SK-N-SH (cell line): ENCODE measurements around the gene AKAP11.

ENCODE experiments used
- ELF1 ChIP-seq: IDR thresholded peaks from 2 replicates; pipeline ENCODE4 v1.4.0; 2012
- POLR2AphosphoS5 ChIP-seq: IDR thresholded peaks from 2 replicates; pipeline ENCODE4 v1.6.1; 2012; ENCODE audit warnings: low read depth, low read length
- TF ChIP-seq, protein P1 (sequence below): IDR thresholded peaks from 2 replicates; pipeline ENCODE4 v1.4.0; 2012; ENCODE audit warnings: low read depth
- TF ChIP-seq, protein P2 (sequence below): fragments of 200-600 bp; sonication (generic); IDR thresholded peaks from 2 replicates; pipeline ENCODE4 v1.6.1; 2017; ENCODE audit warnings: antibody characterized with exemption, mild to moderate bottlenecking, moderate library complexity

GRCh38 chr13:42260903-42261654, 10.9 kb upstream of the AKAP11 start:
- TF ChIP-seq, protein P1, sequence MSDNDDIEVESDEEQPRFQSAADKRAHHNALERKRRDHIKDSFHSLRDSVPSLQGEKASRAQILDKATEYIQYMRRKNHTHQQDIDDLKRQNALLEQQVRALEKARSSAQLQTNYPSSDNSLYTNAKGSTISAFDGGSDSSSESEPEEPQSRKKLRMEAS: no peak
- TF ChIP-seq ELF1: no peak
- TF ChIP-seq, protein P2, sequence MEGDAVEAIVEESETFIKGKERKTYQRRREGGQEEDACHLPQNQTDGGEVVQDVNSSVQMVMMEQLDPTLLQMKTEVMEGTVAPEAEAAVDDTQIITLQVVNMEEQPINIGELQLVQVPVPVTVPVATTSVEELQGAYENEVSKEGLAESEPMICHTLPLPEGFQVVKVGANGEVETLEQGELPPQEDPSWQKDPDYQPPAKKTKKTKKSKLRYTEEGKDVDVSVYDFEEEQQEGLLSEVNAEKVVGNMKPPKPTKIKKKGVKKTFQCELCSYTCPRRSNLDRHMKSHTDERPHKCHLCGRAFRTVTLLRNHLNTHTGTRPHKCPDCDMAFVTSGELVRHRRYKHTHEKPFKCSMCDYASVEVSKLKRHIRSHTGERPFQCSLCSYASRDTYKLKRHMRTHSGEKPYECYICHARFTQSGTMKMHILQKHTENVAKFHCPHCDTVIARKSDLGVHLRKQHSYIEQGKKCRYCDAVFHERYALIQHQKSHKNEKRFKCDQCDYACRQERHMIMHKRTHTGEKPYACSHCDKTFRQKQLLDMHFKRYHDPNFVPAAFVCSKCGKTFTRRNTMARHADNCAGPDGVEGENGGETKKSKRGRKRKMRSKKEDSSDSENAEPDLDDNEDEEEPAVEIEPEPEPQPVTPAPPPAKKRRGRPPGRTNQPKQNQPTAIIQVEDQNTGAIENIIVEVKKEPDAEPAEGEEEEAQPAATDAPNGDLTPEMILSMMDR: no peak
- TF ChIP-seq POLR2AphosphoS5: no peak
